Measurements from ENCODE around the gene ADAMTS16. TPM values are rescaled to one million over a fixed set of nuclear protein-coding genes. Genes with fewer than 3 reads are reported as not detected.

The ADAMTS16 gene
- total RNA-seq, 1 experiment from 2014 or later = 30.1 TPM

DNA sequence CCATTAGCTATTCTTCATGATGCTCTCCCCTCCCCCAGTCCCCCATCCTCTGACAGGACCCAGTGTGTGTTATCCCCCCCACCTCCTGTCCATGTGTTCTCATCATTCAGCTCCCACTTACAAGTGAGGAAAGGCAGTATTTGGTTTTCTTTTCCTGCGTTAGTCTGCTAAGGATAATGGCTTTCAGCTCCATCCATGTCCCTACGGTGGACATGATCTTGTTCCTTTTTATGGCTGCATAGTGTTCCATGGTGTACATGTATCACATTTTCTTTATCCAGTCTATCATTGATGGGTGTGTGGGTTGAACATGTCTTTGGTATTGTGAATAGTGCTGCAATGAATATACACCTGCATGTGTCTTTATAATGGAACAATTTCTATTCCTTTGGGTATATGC, 181.0 kb downstream of the ADAMTS16 start (continued):
- TF ChIP-seq, protein P1, sequence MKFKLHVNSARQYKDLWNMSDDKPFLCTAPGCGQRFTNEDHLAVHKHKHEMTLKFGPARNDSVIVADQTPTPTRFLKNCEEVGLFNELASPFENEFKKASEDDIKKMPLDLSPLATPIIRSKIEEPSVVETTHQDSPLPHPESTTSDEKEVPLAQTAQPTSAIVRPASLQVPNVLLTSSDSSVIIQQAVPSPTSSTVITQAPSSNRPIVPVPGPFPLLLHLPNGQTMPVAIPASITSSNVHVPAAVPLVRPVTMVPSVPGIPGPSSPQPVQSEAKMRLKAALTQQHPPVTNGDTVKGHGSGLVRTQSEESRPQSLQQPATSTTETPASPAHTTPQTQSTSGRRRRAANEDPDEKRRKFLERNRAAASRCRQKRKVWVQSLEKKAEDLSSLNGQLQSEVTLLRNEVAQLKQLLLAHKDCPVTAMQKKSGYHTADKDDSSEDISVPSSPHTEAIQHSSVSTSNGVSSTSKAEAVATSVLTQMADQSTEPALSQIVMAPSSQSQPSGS (CRISPR knock-in tag; IDR thresholded peaks at IDR 0.05; ENCODE audit: borderline replicate concordance, low read depth) = no peak
- TF ChIP-seq RORB (CRISPR knock-in tag; IDR thresholded peaks at IDR 0.05) = no peak

DNA sequence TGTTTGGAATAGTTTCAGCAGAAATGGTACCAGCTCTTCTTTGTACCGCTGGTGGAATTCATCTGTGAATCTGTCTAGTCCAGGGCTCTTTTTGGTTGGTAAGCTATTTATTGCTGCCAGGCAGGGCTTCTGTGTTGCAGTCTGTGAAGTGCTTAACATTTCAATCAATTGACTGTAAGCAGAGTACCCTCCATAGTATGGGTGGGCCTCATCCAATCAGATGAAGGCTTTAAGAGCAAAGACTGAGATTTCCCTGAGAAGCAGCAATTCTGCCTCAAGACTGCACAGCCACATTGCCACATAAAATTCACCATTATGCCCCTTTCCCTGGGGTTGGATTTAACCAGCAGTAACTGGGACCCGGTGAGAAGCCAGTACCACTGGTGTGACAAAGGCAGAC, 183.4 kb downstream of the ADAMTS16 start:
- Mint-ChIP-seq H3K4me1 (peaks cover 48% of the 10 kb centered on the region), H3K27me3 (ENCODE audit: low read depth) (no peaks in the 10 kb centered on the region; the same call in 1 of the 2 replicates), H3K4me3 (no peak overlapping the region), H3K9me3 (peaks cover 11% of the 10 kb centered on the region), H3K36me3 (peaks cover 20% of the 10 kb centered on the region), H3K27ac (no peak overlapping the region)
- ATAC-seq (no peak), DNase-seq (ENCODE audit: low spot score) (no peak)
- ChIA-PET CTCF (no interaction called here), POLR2A (no interaction called here)
- TF ChIP-seq OVOL2 (CRISPR knock-in tag; IDR thresholded peaks at IDR 0.05; ENCODE audit: borderline replicate concordance) = no peak
- no peak for TF ChIP-seq NR1H2 (CRISPR knock-in tag; IDR thresholded peaks at IDR 0.05)

DNA sequence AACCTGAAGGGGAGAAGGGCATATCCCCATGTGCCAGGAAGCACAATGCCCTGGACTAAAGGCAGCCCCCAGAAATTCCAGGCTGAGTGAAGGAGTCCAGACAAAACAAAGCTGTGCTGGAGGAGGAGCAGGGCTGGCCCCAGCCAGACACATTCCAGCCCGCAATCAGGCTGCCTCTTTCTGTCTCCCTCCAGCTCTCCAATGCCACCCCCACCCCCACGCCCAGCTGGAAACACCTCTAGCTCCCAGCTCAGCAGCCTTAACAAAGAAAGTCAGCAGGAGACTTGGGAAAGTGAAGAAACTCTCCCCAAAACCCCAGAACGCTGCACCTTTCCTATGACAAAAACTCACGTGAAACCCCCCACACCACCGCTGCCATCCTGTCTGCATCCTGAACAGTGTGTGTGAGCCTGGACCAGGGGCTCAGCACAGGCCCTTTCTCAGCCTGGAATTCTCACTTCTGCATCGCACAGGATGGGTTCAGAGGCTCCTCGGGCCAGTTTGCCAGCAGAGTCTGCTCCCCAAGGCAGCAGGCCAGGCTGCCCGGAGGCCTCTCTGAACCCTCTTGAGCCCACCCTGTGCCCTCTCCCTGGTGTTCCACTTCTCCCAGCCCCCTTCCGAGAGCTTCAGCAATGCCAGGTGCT, 186.1 kb downstream of the ADAMTS16 start:
- DNase-seq (ENCODE audit: low spot score) (peak; percentile 33), ATAC-seq (peak; percentile 76)
- Mint-ChIP-seq H3K36me3 (peaks cover 21% of the 10 kb centered on the region), H3K27ac (no peak overlapping the region), H3K4me1 (peaks cover 60% of the 10 kb centered on the region), H3K27me3 (ENCODE audit: low read depth) (no peaks in the 10 kb centered on the region; the same call in none of the 2 replicates), H3K4me3 (no peak overlapping the region), H3K9me3 (peaks cover 8% of the 10 kb centered on the region)
- TF ChIP-seq PRRX2 (CRISPR knock-in tag; IDR thresholded peaks at IDR 0.05) (no peak), ZNF232 (CRISPR knock-in tag; IDR thresholded peaks at IDR 0.05) (no peak), GABPB1 (CRISPR knock-in tag; IDR thresholded peaks at IDR 0.05) (no peak), NFATC4 (CRISPR knock-in tag; IDR thresholded peaks at IDR 0.05) (no peak), ZNF423 (CRISPR knock-in tag; IDR thresholded peaks at IDR 0.05) (peak; percentile 55; the same call in 1 of the 2 replicates)
- TF ChIP-seq, protein P2, sequence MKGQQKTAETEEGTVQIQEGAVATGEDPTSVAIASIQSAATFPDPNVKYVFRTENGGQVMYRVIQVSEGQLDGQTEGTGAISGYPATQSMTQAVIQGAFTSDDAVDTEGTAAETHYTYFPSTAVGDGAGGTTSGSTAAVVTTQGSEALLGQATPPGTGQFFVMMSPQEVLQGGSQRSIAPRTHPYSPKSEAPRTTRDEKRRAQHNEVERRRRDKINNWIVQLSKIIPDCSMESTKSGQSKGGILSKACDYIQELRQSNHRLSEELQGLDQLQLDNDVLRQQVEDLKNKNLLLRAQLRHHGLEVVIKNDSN (CRISPR knock-in tag; IDR thresholded peaks at IDR 0.05) = no peak
- TF ChIP-seq, protein P3, sequence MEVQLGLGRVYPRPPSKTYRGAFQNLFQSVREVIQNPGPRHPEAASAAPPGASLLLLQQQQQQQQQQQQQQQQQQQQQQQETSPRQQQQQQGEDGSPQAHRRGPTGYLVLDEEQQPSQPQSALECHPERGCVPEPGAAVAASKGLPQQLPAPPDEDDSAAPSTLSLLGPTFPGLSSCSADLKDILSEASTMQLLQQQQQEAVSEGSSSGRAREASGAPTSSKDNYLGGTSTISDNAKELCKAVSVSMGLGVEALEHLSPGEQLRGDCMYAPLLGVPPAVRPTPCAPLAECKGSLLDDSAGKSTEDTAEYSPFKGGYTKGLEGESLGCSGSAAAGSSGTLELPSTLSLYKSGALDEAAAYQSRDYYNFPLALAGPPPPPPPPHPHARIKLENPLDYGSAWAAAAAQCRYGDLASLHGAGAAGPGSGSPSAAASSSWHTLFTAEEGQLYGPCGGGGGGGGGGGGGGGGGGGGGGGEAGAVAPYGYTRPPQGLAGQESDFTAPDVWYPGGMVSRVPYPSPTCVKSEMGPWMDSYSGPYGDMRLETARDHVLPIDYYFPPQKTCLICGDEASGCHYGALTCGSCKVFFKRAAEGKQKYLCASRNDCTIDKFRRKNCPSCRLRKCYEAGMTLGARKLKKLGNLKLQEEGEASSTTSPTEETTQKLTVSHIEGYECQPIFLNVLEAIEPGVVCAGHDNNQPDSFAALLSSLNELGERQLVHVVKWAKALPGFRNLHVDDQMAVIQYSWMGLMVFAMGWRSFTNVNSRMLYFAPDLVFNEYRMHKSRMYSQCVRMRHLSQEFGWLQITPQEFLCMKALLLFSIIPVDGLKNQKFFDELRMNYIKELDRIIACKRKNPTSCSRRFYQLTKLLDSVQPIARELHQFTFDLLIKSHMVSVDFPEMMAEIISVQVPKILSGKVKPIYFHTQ (CRISPR knock-in tag; IDR thresholded peaks at IDR 0.05) = no peak
- CTCF ChIA-PET = interaction anchor here (0.8 to 1.5 kb wide), 4 partner anchors 14 to 68 kb away, joined by 3 to 5 read pairs (median 3); no protein-coding TSS in a partner anchor
- POLR2A ChIA-PET = no interaction called here

DNA sequence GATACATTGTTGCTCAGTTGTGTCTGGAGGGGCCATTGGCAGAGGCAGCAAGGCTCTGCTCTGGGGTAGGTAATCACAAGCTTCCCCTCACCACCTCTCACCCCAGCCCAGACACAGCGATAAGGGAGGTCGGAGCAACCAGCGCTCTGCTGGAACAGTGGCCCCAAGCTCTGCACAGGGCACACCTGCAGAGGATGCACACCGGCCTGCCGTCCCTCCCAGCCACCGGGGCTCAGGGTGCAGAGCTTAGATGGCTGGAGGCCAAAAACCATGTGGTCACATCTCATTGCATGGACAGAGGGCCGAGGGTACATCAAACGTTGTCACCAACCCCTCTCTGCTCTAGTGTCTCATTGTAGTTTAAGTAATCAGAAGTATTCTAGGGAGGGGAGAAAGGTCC, 187.0 kb downstream of the ADAMTS16 start:
- DNase-seq (ENCODE audit: low spot score) (no peak), ATAC-seq (no peak)
- ChIA-PET CTCF (interaction anchor here (1.0 to 1.5 kb wide), 2 partner anchors 13 to 17 kb away, joined by 3 to 5 read pairs; no protein-coding TSS in a partner anchor), POLR2A (no interaction called here)
- H3K4me3 Mint-ChIP-seq = no peak overlapping the region
- H3K36me3 Mint-ChIP-seq = peaks cover 13% of the 10 kb centered on the region
- peaks cover 69% of the 10 kb centered on the region for H3K4me1 Mint-ChIP-seq
- H3K9me3 Mint-ChIP-seq = peaks cover 3% of the 10 kb centered on the region
- no peaks in the 10 kb centered on the region; the same call in none of the 2 replicates for H3K27me3 Mint-ChIP-seq (ENCODE audit: low read depth)
- H3K27ac Mint-ChIP-seq = no peak overlapping the region
- TF ChIP-seq MXD4 (CRISPR knock-in tag; IDR thresholded peaks at IDR 0.05; ENCODE audit: borderline replicate concordance) = no peak
- TF ChIP-seq, protein P4, sequence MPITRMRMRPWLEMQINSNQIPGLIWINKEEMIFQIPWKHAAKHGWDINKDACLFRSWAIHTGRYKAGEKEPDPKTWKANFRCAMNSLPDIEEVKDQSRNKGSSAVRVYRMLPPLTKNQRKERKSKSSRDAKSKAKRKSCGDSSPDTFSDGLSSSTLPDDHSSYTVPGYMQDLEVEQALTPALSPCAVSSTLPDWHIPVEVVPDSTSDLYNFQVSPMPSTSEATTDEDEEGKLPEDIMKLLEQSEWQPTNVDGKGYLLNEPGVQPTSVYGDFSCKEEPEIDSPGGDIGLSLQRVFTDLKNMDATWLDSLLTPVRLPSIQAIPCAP (CRISPR knock-in tag; IDR thresholded peaks at IDR 0.05) = no peak
- TF ChIP-seq ZNF423 (CRISPR knock-in tag; IDR thresholded peaks at IDR 0.05) = no peak
- TF ChIP-seq IRF2 (CRISPR knock-in tag; IDR thresholded peaks at IDR 0.05; ENCODE audit: borderline replicate concordance, low read depth) = no peak
- TF ChIP-seq ETV6 (CRISPR knock-in tag; IDR thresholded peaks at IDR 0.05) = no peak
- no peak for TF ChIP-seq FOXP1 (CRISPR knock-in tag; IDR thresholded peaks at IDR 0.05; ENCODE audit: borderline replicate concordance)
- TF ChIP-seq NFE2L1 (CRISPR knock-in tag; IDR thresholded peaks at IDR 0.05) = no peak
- TF ChIP-seq, protein P5, sequence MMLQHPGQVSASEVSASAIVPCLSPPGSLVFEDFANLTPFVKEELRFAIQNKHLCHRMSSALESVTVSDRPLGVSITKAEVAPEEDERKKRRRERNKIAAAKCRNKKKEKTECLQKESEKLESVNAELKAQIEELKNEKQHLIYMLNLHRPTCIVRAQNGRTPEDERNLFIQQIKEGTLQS (CRISPR knock-in tag; conservative IDR thresholded peaks at IDR 0.05) = no peak
- TF ChIP-seq SOX15 (CRISPR knock-in tag; IDR thresholded peaks at IDR 0.05) = no peak
- no peak for TF ChIP-seq KAT7 (CRISPR knock-in tag; IDR thresholded peaks at IDR 0.05; ENCODE audit: borderline replicate concordance)
- TF ChIP-seq GRHL2 (CRISPR knock-in tag; IDR thresholded peaks at IDR 0.05; ENCODE audit: insufficient replicate concordance, severe bottlenecking) = no peak
- TF ChIP-seq, protein P6, sequence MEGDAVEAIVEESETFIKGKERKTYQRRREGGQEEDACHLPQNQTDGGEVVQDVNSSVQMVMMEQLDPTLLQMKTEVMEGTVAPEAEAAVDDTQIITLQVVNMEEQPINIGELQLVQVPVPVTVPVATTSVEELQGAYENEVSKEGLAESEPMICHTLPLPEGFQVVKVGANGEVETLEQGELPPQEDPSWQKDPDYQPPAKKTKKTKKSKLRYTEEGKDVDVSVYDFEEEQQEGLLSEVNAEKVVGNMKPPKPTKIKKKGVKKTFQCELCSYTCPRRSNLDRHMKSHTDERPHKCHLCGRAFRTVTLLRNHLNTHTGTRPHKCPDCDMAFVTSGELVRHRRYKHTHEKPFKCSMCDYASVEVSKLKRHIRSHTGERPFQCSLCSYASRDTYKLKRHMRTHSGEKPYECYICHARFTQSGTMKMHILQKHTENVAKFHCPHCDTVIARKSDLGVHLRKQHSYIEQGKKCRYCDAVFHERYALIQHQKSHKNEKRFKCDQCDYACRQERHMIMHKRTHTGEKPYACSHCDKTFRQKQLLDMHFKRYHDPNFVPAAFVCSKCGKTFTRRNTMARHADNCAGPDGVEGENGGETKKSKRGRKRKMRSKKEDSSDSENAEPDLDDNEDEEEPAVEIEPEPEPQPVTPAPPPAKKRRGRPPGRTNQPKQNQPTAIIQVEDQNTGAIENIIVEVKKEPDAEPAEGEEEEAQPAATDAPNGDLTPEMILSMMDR (IDR thresholded peaks at IDR 0.05) = no peak
- no peak for TF ChIP-seq ZNF396 (CRISPR knock-in tag; IDR thresholded peaks at IDR 0.05; ENCODE audit: borderline replicate concordance)
- no peak for TF ChIP-seq ZNF671 (CRISPR knock-in tag; IDR thresholded peaks at IDR 0.05)

All from WTC11 (cell line).